ENCODE data around the gene MUC5B. TPM values are rescaled to one million over a fixed set of nuclear protein-coding genes. Genes with fewer than 3 reads are reported as not detected.

The MUC5B gene
- total RNA-seq, 1 experiment from 2014 or later: not detected

DNA sequence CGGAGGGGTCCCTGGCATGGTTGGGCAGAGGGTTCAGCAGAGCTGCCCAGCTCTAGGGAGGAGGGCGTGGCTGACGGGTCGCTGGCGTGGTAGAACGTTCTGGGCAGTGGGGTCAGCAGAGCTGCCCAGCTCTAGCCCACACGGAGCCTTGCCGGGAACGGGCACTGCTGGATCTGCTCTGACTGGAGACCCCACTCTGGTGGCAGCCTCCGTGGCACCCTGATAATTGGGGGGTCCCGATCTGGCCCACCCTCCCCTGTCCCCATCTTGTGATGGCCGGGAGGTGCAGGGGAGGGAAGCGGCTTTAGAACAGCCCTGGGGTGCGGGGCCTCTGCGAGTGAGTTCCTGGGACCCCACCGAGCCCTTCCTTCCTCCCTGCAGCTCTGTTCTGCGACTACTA lies 43.2 kb upstream of the MUC5B start:
- DNase-seq (ENCODE audit: low spot score): no peak
- H3K27me3 ChIP-seq (replicated peaks; ENCODE audit: insufficient read depth, low read depth, low read length, poor library complexity): no peaks in the 10 kb centered on the region
- H3K4me1 ChIP-seq (ENCODE audit: insufficient read depth, low read length, poor library complexity, severe bottlenecking): no peaks in the 10 kb centered on the region
- CTCF ChIA-PET: no interaction called here
- TF ChIP-seq, protein P1, sequence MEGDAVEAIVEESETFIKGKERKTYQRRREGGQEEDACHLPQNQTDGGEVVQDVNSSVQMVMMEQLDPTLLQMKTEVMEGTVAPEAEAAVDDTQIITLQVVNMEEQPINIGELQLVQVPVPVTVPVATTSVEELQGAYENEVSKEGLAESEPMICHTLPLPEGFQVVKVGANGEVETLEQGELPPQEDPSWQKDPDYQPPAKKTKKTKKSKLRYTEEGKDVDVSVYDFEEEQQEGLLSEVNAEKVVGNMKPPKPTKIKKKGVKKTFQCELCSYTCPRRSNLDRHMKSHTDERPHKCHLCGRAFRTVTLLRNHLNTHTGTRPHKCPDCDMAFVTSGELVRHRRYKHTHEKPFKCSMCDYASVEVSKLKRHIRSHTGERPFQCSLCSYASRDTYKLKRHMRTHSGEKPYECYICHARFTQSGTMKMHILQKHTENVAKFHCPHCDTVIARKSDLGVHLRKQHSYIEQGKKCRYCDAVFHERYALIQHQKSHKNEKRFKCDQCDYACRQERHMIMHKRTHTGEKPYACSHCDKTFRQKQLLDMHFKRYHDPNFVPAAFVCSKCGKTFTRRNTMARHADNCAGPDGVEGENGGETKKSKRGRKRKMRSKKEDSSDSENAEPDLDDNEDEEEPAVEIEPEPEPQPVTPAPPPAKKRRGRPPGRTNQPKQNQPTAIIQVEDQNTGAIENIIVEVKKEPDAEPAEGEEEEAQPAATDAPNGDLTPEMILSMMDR (conservative IDR thresholded peaks at IDR 0.05; ENCODE audit: low read depth, low read length): no peak
- no peak for TF ChIP-seq EZH2 (IDR thresholded peaks at IDR 0.05; ENCODE audit: borderline replicate concordance, low read depth, low read length, poor library complexity, severe bottlenecking)
- H3K36me3 ChIP-seq (ENCODE audit: insufficient read depth, low read length, poor library complexity, severe bottlenecking): no peaks in the 10 kb centered on the region
- intact Hi-C loops (cut with micrococcal nuclease; ENCODE audit: unreplicated experiment): no loop called here
- no TSS peak for BruUV-seq (replicated peaks)
- H3K27ac ChIP-seq (ENCODE audit: low read depth, low read length, poor library complexity, severe bottlenecking): no peak overlapping the region
- POLR2A ChIA-PET (ENCODE audit: low non-redundant PET): no interaction called here
- no peak overlapping the region for H3K4me3 ChIP-seq (ENCODE audit: low read depth, low read length, poor library complexity, severe bottlenecking)
- H3K9me3 ChIP-seq (ENCODE audit: low read depth, low read length, poor library complexity, severe bottlenecking): no peaks in the 10 kb centered on the region

DNA sequence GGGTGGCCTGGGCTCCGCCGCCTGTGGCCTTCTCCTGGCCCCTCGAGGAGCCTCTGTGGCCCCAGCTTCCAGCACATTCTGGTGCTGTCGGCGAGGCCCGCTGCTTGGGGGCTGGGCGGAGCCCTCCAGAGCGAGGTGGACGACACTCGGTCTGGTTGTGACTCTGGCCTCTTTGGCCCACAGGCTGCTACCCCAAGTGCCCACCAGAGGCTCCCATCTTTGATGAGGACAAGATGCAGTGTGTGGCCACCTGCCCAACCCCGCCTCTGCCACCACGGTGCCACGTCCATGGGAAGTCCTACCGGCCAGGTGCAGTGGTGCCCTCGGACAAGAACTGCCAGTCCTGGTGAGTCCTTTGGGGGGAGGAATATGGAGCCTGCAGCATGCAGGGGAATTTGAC lies 42.7 kb upstream of the MUC5B start:
- no peaks in the 10 kb centered on the region for H3K4me1 ChIP-seq (ENCODE audit: insufficient read depth, low read length, poor library complexity, severe bottlenecking)
- no TSS peak for BruUV-seq (replicated peaks)
- DNase-seq (ENCODE audit: low spot score): no peak
- H3K27ac ChIP-seq (ENCODE audit: low read depth, low read length, poor library complexity, severe bottlenecking): no peak overlapping the region
- POLR2A ChIA-PET (ENCODE audit: low non-redundant PET): no interaction called here
- no peak for TF ChIP-seq EZH2 (IDR thresholded peaks at IDR 0.05; ENCODE audit: borderline replicate concordance, low read depth, low read length, poor library complexity, severe bottlenecking)
- TF ChIP-seq, protein P1 (conservative IDR thresholded peaks at IDR 0.05; ENCODE audit: low read depth, low read length): no peak
- H3K36me3 ChIP-seq (ENCODE audit: insufficient read depth, low read length, poor library complexity, severe bottlenecking): no peaks in the 10 kb centered on the region
- intact Hi-C loops (cut with micrococcal nuclease; ENCODE audit: unreplicated experiment): no loop called here
- CTCF ChIA-PET: no interaction called here
- H3K9me3 ChIP-seq (ENCODE audit: low read depth, low read length, poor library complexity, severe bottlenecking): no peaks in the 10 kb centered on the region
- no peak overlapping the region for H3K4me3 ChIP-seq (ENCODE audit: low read depth, low read length, poor library complexity, severe bottlenecking)
- no peaks in the 10 kb centered on the region for H3K27me3 ChIP-seq (replicated peaks; ENCODE audit: insufficient read depth, low read depth, low read length, poor library complexity)

DNA sequence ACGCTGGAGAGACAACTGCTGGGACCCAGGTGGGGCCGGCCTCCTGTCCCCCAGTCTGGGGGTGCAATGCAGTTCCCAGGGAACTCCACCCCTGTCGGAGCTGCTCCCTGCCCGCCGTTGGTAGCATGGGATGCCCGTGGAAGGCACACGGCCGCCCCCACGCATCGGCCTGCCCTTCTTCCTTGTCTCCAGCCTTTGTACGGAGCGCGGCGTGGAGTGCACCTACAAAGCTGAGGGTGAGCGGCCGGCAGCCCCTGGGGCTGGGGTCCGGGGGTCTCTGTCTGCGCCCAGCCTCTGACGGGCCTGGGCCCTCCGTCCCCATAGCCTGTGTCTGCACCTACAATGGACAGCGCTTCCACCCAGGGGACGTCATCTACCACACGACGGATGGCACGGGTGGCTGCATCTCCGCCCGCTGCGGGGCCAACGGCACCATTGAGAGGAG lies 41.9 kb upstream of the MUC5B start:
- Histone ChIP-seq H3K4me1 (ENCODE audit: insufficient read depth, low read length, poor library complexity, severe bottlenecking) (no peaks in the 10 kb centered on the region), H3K4me3 (ENCODE audit: low read depth, low read length, poor library complexity, severe bottlenecking) (no peak overlapping the region), H3K27ac (ENCODE audit: low read depth, low read length, poor library complexity, severe bottlenecking) (no peak overlapping the region), H3K27me3 (replicated peaks; ENCODE audit: insufficient read depth, low read depth, low read length, poor library complexity) (no peaks in the 10 kb centered on the region), H3K36me3 (ENCODE audit: insufficient read depth, low read length, poor library complexity, severe bottlenecking) (no peaks in the 10 kb centered on the region), H3K9me3 (ENCODE audit: low read depth, low read length, poor library complexity, severe bottlenecking) (no peaks in the 10 kb centered on the region)
- intact Hi-C loops (cut with micrococcal nuclease; ENCODE audit: unreplicated experiment): no loop called here
- TF ChIP-seq EZH2 (IDR thresholded peaks at IDR 0.05; ENCODE audit: borderline replicate concordance, low read depth, low read length, poor library complexity, severe bottlenecking): no peak
- TF ChIP-seq, protein P1 (conservative IDR thresholded peaks at IDR 0.05; ENCODE audit: low read depth, low read length): no peak
- CTCF ChIA-PET: no interaction called here
- POLR2A ChIA-PET (ENCODE audit: low non-redundant PET): no interaction called here
- no TSS peak for BruUV-seq (replicated peaks)
- DNase-seq (ENCODE audit: low spot score): no peak
